HG02642 (cell line): ENCODE data around the gene IFITM10.

Source experiments
- ATAC-seq: cut with Tn5 transposase; IDR thresholded peaks from one replicate; pipeline ENCODE4 v1.9.1; 2021; ENCODE audit warnings: mild to moderate bottlenecking; ENCODE audit not compliant: unreplicated experiment, poor library complexity

The IFITM10 gene

GRCh38 chr11:1763796-1764661 is 13.6 kb upstream of the IFITM10 start, which contains the start of gene CTSD:
Gene CTSD (minus strand): TSS chr11:1763927. CDS start chr11:1763859, 68 bp downstream.
- ATAC-seq: peak; percentile 80

- ATAC-seq: peak; percentile 15
These were observed 13.0 kb upstream of the IFITM10 start for GRCh38 chr11:1763336-1763795.

- no peak for ATAC-seq
These were observed 12.3 kb upstream of the IFITM10 start for GRCh38 chr11:1762537-1763302.

- ATAC-seq: no peak
These were observed 11.6 kb upstream of the IFITM10 start for GRCh38 chr11:1761857-1762536.

GRCh38 chr11:1761110-1761856 is 10.9 kb upstream of the IFITM10 start:
- no peak for ATAC-seq

GRCh38 chr11:1760351-1761109 is 10.1 kb upstream of the IFITM10 start:
- ATAC-seq: no peak

GRCh38 chr11:1759851-1760220 is 9.4 kb upstream of the IFITM10 start:
- no peak for ATAC-seq

GRCh38 chr11:1759151-1759850 is 8.9 kb upstream of the IFITM10 start:
- ATAC-seq: no peak

- no peak for ATAC-seq
These were observed 8.3 kb upstream of the IFITM10 start for GRCh38 chr11:1758611-1759150.

- no peak for ATAC-seq
These were observed 7.6 kb upstream of the IFITM10 start for GRCh38 chr11:1757861-1758610.

GRCh38 chr11:1756791-1757771 is 6.7 kb upstream of the IFITM10 start:
- ATAC-seq: no peak

- ATAC-seq: no peak
These were observed 5.5 kb upstream of the IFITM10 start for GRCh38 chr11:1755692-1756561.

- no peak for ATAC-seq
These were observed 4.9 kb upstream of the IFITM10 start for GRCh38 chr11:1755344-1755691.

- no peak for ATAC-seq
These were observed 4.2 kb upstream of the IFITM10 start for GRCh38 chr11:1754376-1755150.

- ATAC-seq: no peak
These were observed 3.5 kb upstream of the IFITM10 start for GRCh38 chr11:1753929-1754305.
